H1 (cell line): ENCODE results near the gene CCNT2. TPM values are rescaled to one million over a fixed set of nuclear protein-coding genes. Genes with fewer than 3 reads are reported as not detected.

Experiments used
- CTCF ChIA-PET: fragments of 300-600 bp; sonication (Branson Sonifier 250); formaldehyde crosslinking; loops from one replicate; lab custom pipeline; 2021; ENCODE audit not compliant: partially characterized antibody; lab: Charles Lee
- POLR2A ChIA-PET: fragments of 300-600 bp; sonication (Branson Sonifier 250); formaldehyde crosslinking; loops from one replicate; lab custom pipeline; 2021; ENCODE audit warnings: inconsistent platforms; ENCODE audit not compliant: partially characterized antibody; lab: Charles Lee
- DNase-seq, 2 experiments: peaks; one replicate each; pipeline versions ENCODE4 v3.0.0 to v3.0.0-alpha.2; 2010 to 2022; ENCODE audit warnings: low spot score in 2 of 2, low read depth in 1 of 2, mixed read lengths in 1 of 2
- FAIRE-seq: peaks from 2 replicates; lab custom pipeline; 2011; peaks lifted over from hg19 to GRCh38; lab: Jason Lieb, UNC
- H2AFZ ChIP-seq: 2 replicates; pipeline ENCODE4 v1.8.1; 2012; ENCODE audit warnings: low read length, inconsistent platforms
- H2AK5ac ChIP-seq: 2 replicates; pipeline ENCODE4 v1.6.1; 2013; ENCODE audit warnings: low read depth, low read length
- H2BK120ac ChIP-seq: replicated peaks from 2 replicates; pipeline ENCODE3; 2013; ENCODE audit warnings: low read depth, low read length, inconsistent platforms
- H2BK12ac ChIP-seq: 2 replicates; pipeline ENCODE4 v1.6.1; 2013; ENCODE audit warnings: low read depth, low read length
- H2BK15ac ChIP-seq: 2 replicates; pipeline ENCODE4 v1.6.1; 2013; ENCODE audit warnings: low read length
- H2BK20ac ChIP-seq: 2 replicates; pipeline ENCODE4 v1.6.1; 2013; ENCODE audit warnings: low read length
- H2BK5ac ChIP-seq: 2 replicates; pipeline ENCODE4 v1.6.1; 2013; ENCODE audit warnings: low read depth, low read length
- H3K14ac ChIP-seq: 2 replicates; pipeline ENCODE4 v1.6.1; 2013; ENCODE audit warnings: inconsistent platforms; ENCODE audit not compliant: insufficient read length
- H3K18ac ChIP-seq: 2 replicates; pipeline ENCODE4 v1.6.1; 2013; ENCODE audit warnings: low read length; ENCODE audit errors: extremely low read depth
- H3K23ac ChIP-seq: 2 replicates; pipeline ENCODE4 v1.6.1; 2013; ENCODE audit warnings: inconsistent platforms; ENCODE audit not compliant: insufficient read length
- H3K23me2 ChIP-seq: 2 replicates; pipeline ENCODE4 v1.6.1; 2013; ENCODE audit warnings: low read depth, low read length
- H3K27ac ChIP-seq: 2 replicates; pipeline ENCODE4 v1.6.1; 2011; ENCODE audit warnings: low read depth, low read length, inconsistent platforms
- H3K27me3 ChIP-seq, 4 experiments: replicated peaks in 1 of 4; 1 replicate in 1 of 4; 2 replicates in 3 of 4; pipeline versions ENCODE4 v1.6.1 to v1.8.1; 2011 to 2013; ENCODE audit warnings: low read length in 3 of 4, mild to moderate bottlenecking in 3 of 4, inconsistent platforms in 2 of 4, mixed read lengths in 2 of 4, moderate library complexity in 1 of 4; ENCODE audit not compliant: control insufficient read depth in 3 of 4, insufficient read depth in 3 of 4; ENCODE audit errors: extremely low read depth in 1 of 4
- H3K36me3 ChIP-seq, 4 experiments: 2 replicates each; pipeline versions ENCODE4 v1.6.1 to v1.8.1; 2011 to 2013; ENCODE audit warnings: mild to moderate bottlenecking in 4 of 4, low read length in 3 of 4, moderate library complexity in 2 of 4, control low read depth in 1 of 4, inconsistent platforms in 1 of 4; ENCODE audit not compliant: insufficient read depth in 4 of 4, control insufficient read depth in 2 of 4
- H3K4ac ChIP-seq: replicated peaks from 2 replicates; pipeline ENCODE3; 2013; ENCODE audit warnings: low read length, low read depth, mixed read lengths, inconsistent platforms; ENCODE audit not compliant: insufficient read length
- H3K4me1 ChIP-seq, 4 experiments: replicated peaks in 1 of 4; 1 replicate in 1 of 4; 2 replicates in 3 of 4; pipeline versions ENCODE4 v1.6.1 to v1.8.1; 2011 to 2013; ENCODE audit warnings: low read length in 3 of 4, inconsistent platforms in 2 of 4, mixed read lengths in 1 of 4; ENCODE audit not compliant: insufficient read depth in 4 of 4, control insufficient read depth in 3 of 4
- H3K4me2 ChIP-seq, 2 experiments: 2 replicates each; pipeline versions ENCODE4 v1.6.1 to v1.8.1; 2011 to 2013; ENCODE audit warnings: low read depth in 2 of 2, low read length in 2 of 2, control low read depth in 1 of 2, inconsistent platforms in 1 of 2, mild to moderate bottlenecking in 1 of 2; ENCODE audit not compliant: insufficient read depth in 1 of 2
- H3K4me3 ChIP-seq, 4 experiments: fragments of 200-600, 300-600 bp in 1 of 4; sonication (generic), shearing (Covaris generic), sonication (Bioruptor Twin) in 1 of 4; 2 replicates each; pipeline versions ENCODE4 v1.5.1 to v1.8.1; 2011 to 2016; ENCODE audit warnings: low read length in 4 of 4, low read depth in 3 of 4, control low read depth in 2 of 4, inconsistent platforms in 2 of 4, mild to moderate bottlenecking in 2 of 4, mixed read lengths in 1 of 4, moderate library complexity in 1 of 4; ENCODE audit not compliant: insufficient read depth in 2 of 4; ENCODE audit errors: extremely low read depth in 1 of 4
- H3K56ac ChIP-seq: replicated peaks from 2 replicates; pipeline ENCODE3; 2013; ENCODE audit warnings: low read depth, mild to moderate bottlenecking, mixed read lengths, low read length, inconsistent platforms; ENCODE audit not compliant: insufficient read length
- H3K79me1 ChIP-seq: 2 replicates; pipeline ENCODE4 v1.6.1; 2013; ENCODE audit warnings: low read depth, low read length, control low read depth
- H3K79me2 ChIP-seq, 2 experiments: 2 replicates each; pipeline versions ENCODE4 v1.6.1 to v1.8.1; 2012 to 2013; ENCODE audit warnings: low read length in 2 of 2, mild to moderate bottlenecking in 2 of 2, inconsistent platforms in 1 of 2; ENCODE audit not compliant: insufficient read depth in 2 of 2, control insufficient read depth in 1 of 2
- H3K9ac ChIP-seq, 4 experiments: replicated peaks in 1 of 4; 1 replicate in 1 of 4; 2 replicates in 3 of 4; pipeline versions ENCODE4 v1.6.1 to v1.8.1; 2011 to 2013; ENCODE audit warnings: low read depth in 3 of 4, low read length in 3 of 4, control low read depth in 2 of 4, mild to moderate bottlenecking in 2 of 4, moderate library complexity in 2 of 4, inconsistent platforms in 1 of 4; ENCODE audit errors: extremely low read depth in 1 of 4
- H3K9me3 ChIP-seq, 2 experiments: 2 replicates each; pipeline versions ENCODE4 v1.6.1 to v1.8.1; 2012 to 2013; ENCODE audit warnings: mild to moderate bottlenecking in 2 of 2, moderate library complexity in 2 of 2, control low read depth in 1 of 2, inconsistent platforms in 1 of 2, low read depth in 1 of 2, low read length in 1 of 2, mixed read lengths in 1 of 2; ENCODE audit not compliant: insufficient read depth in 2 of 2
- H4K20me1 ChIP-seq, 2 experiments: replicated peaks in 1 of 2; 2 replicates each; pipeline versions ENCODE3 to v1.8.1; 2011 to 2013; ENCODE audit warnings: inconsistent platforms in 2 of 2, low read length in 2 of 2, mild to moderate bottlenecking in 1 of 2; ENCODE audit not compliant: insufficient read depth in 2 of 2, control insufficient read depth in 1 of 2
- H4K5ac ChIP-seq: 2 replicates; pipeline ENCODE4 v1.6.1; 2013; ENCODE audit warnings: low read length, low read depth, mixed read lengths, inconsistent platforms; ENCODE audit not compliant: insufficient read length
- H4K8ac ChIP-seq: 2 replicates; pipeline ENCODE4 v1.8.0; 2013; ENCODE audit warnings: mild to moderate bottlenecking, moderate library complexity, low read length, inconsistent platforms; ENCODE audit not compliant: insufficient read depth; ENCODE audit errors: extremely low read depth
- H4K91ac ChIP-seq: replicated peaks from 2 replicates; pipeline ENCODE3; 2013; ENCODE audit warnings: low read length, mixed read lengths, inconsistent platforms; ENCODE audit not compliant: insufficient read length
- CTCF ChIP-seq, 3 experiments: IDR thresholded peaks; 1 replicate in 2 of 3; 2 replicates in 1 of 3; pipeline versions ENCODE4 v1.5.1 to v1.6.1; 2011; ENCODE audit warnings: low read length in 3 of 3, mild to moderate bottlenecking in 3 of 3, inconsistent platforms in 2 of 3, low read depth in 1 of 3, moderate library complexity in 1 of 3; ENCODE audit not compliant: insufficient read depth in 1 of 3; ENCODE audit errors: control extremely low read depth in 1 of 3
- MAFK ChIP-seq: IDR thresholded peaks from 2 replicates; pipeline ENCODE4 v1.6.1; 2012; ENCODE audit warnings: low read depth, mild to moderate bottlenecking, improper control_type of control experiment, low read length
- PHF8 ChIP-seq: fragments of 200-600 bp; sonication (generic); conservative IDR thresholded peaks from 2 replicates; pipeline ENCODE4 v1.7.1; 2012; ENCODE audit warnings: low read depth, mild to moderate bottlenecking, inconsistent platforms, low read length, moderate library complexity
- POU5F1 ChIP-seq: IDR thresholded peaks from 2 replicates; pipeline ENCODE4 v1.6.1; 2011; ENCODE audit warnings: low read depth, mild to moderate bottlenecking, low read length, moderate library complexity
- RBBP5 ChIP-seq: IDR thresholded peaks from 2 replicates; pipeline ENCODE4 v1.7.1; 2012; ENCODE audit warnings: low read depth, mild to moderate bottlenecking, inconsistent platforms, low read length, moderate library complexity, borderline replicate concordance
- RNF2 ChIP-seq: fragments of 200-900, 300-1000 bp; sonication (generic); IDR thresholded peaks from 2 replicates; pipeline ENCODE4 v1.7.1; 2016; ENCODE audit warnings: borderline replicate concordance, low read depth, mild to moderate bottlenecking, antibody characterized with exemption, low read length; ENCODE audit not compliant: poor library complexity, severe bottlenecking; ENCODE audit errors: missing control alignments
- SP4 ChIP-seq: IDR thresholded peaks from 2 replicates; pipeline ENCODE4 v1.6.1; 2012; ENCODE audit warnings: low read length, inconsistent platforms
- WGBS, 2 experiments: shearing (Covaris generic) in 1 of 2; methylation state at CpG; one replicate each; pipeline versions ENCODE4 v1.1.6 to v1.1.7; 2013 to 2015; ENCODE audit warnings: low lambda C conversion rate in 2 of 2, mixed read lengths in 2 of 2, inconsistent platforms in 1 of 2, low coverage in 1 of 2, missing lambda C conversion rate in 1 of 2; ENCODE audit not compliant: insufficient replicate concordance in 2 of 2, insufficient coverage in 1 of 2, insufficient read length in 1 of 2; ENCODE audit errors: extremely low coverage in 1 of 2, missing lambda C conversion rate in 1 of 2; 5-methylcytosine and 5-hydroxymethylcytosine counted together
- polyA plus RNA-seq, 7 experiments: library from polyadenylated mRNA; depleted of rRNA in 3 of 7; stranded (reverse) in 5 of 7; unstranded in 2 of 7; fragments of >200 nt in 5 of 7; fragments of 200-250 nt in 2 of 7; gene quantifications; 1 replicate in 5 of 7; 2 replicates in 1 of 7; 4 replicates in 1 of 7; pipeline versions ENCODE4 v1.2.1 to v1.2.3, GENCODE V29; 2011 to 2013; ENCODE audit warnings: missing spikeins in 2 of 7, mixed read lengths in 2 of 7
- total RNA-seq: library from RNA; stranded (reverse); fragmentation: NEBNext Ultra II Directional; extraction: Animal tissue kit (Norgen Biotek cat#: 25700); gene quantifications from 2 replicates; pipeline ENCODE4 v1.2.1, GENCODE V29; 2021

The CCNT2 gene
- total and polyA plus RNA-seq, 2 of the 8 experiments (the other 6 are each of a cell fraction or from before 2014, with no cell fraction given), result 13.0 to 39.7 TPM

- CTCF ChIA-PET, result no interaction called here
- DNase-seq (no peak), FAIRE-seq (no peak)
- H3K79me1 ChIP-seq, result no peaks in the 10 kb centered on the region
- no peak overlapping the region for H2BK120ac ChIP-seq
- no peak overlapping the region for H3K4me3 ChIP-seq
- no peak overlapping the region for H3K4ac ChIP-seq
- no peaks in the 10 kb centered on the region for H3K79me2 ChIP-seq
- POLR2A ChIA-PET, result no interaction called here
- TF ChIP-seq CTCF (IDR thresholded peaks at IDR 0.05; ENCODE audit: control extremely low read depth in 1 of 3, insufficient read depth in 1 of 3, low read depth in 1 of 3, low read length in 3 of 3) (no peak), RNF2 (no peak), PHF8 (no peak), SP4 (no peak), MAFK (no peak), RBBP5 (no peak), POU5F1 (no peak)
- no peak overlapping the region for H2BK15ac ChIP-seq
- H4K8ac ChIP-seq, result no peak overlapping the region
- no peak overlapping the region for H3K23ac ChIP-seq
- no peak overlapping the region for H3K4me2 ChIP-seq
- no peak overlapping the region for H4K91ac ChIP-seq
- H3K4me1 ChIP-seq, result no peaks in the 10 kb centered on the region
- no peaks in the 10 kb centered on the region for H3K9me3 ChIP-seq
- 93% methylated on average over 7 of the region's 7 CpGs; no CpG with 5 or more reads in 1 of the 2 experiments for WGBS, 2 experiments
- no peak overlapping the region for H3K27ac ChIP-seq
- no peaks in the 10 kb centered on the region for H4K20me1 ChIP-seq
- H3K14ac ChIP-seq, result no peak overlapping the region
- no peaks in the 10 kb centered on the region for H3K36me3 ChIP-seq
- no peaks in the 10 kb centered on the region for H3K27me3 ChIP-seq
- H2AK5ac ChIP-seq, result no peak overlapping the region
- no peaks in the 10 kb centered on the region for H3K23me2 ChIP-seq
- no peak overlapping the region for H3K56ac ChIP-seq
- H4K5ac ChIP-seq, result no peak overlapping the region
- no peak overlapping the region for H2AFZ ChIP-seq
- H3K9ac ChIP-seq, result no peak overlapping the region
- H2BK12ac ChIP-seq, result no peak overlapping the region
- no peak overlapping the region for H3K18ac ChIP-seq
- no peak overlapping the region for H2BK5ac ChIP-seq
- H2BK20ac ChIP-seq, result no peak overlapping the region
These were observed 62.0 kb downstream of the CCNT2 start for GRCh38 chr2:134980639-134981038.
